Measurements from ENCODE around the gene MKNK1. TPM values are rescaled to one million over a fixed set of nuclear protein-coding genes. Genes with fewer than 3 reads are reported as not detected.

MKNK1 gene
- total RNA-seq, 6 experiments from 2014 or later, result 18.0 to 24.3 (median 22.3) TPM

DNA sequence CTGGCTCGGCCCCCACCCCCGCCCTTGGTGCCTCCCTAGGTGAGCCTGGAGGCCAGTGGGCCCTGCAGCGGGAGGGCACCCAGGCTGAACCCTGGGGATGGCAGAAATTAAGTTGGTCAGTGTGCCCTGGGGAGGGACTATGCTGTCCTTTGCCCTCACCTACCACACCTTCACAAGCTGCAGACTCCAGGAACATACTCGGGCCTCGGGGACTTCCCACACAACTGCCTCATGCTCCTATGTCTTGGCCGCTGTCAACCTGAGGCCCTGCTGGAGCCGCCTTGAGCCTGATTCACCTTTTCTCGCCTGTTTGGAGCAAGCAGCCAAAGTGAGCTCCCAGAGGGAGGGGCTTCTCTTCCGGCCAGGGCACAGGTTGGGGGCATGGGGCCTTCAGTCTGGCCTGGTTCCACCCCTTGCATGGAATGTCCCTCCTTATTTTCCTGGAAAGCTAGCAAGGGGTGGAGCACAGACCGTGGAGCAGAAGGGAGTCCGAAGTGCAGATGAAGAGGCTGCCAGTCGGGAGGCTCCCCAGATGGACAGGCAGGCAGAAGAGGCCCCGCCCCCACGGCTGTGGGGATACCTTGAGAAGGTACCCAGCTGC lies 77.3 kb downstream of the MKNK1 start:
- H3K36me3 Mint-ChIP-seq (ENCODE audit: low read depth), result no peaks in the 10 kb centered on the region
- no peaks in the 10 kb centered on the region for H3K9me3 Mint-ChIP-seq
- H3K4me1 Mint-ChIP-seq (ENCODE audit: low read depth), result peaks cover 12% of the 10 kb centered on the region
- H3K4me3 Mint-ChIP-seq, result no peak overlapping the region
- no peak for DNase-seq
- TF ChIP-seq CTCF (IDR thresholded peaks at IDR 0.05), result no peak
- H3K27ac Mint-ChIP-seq, result no peak overlapping the region
- H3K27me3 Mint-ChIP-seq (ENCODE audit: insufficient read depth), result peaks cover 31% of the 10 kb centered on the region

DNA sequence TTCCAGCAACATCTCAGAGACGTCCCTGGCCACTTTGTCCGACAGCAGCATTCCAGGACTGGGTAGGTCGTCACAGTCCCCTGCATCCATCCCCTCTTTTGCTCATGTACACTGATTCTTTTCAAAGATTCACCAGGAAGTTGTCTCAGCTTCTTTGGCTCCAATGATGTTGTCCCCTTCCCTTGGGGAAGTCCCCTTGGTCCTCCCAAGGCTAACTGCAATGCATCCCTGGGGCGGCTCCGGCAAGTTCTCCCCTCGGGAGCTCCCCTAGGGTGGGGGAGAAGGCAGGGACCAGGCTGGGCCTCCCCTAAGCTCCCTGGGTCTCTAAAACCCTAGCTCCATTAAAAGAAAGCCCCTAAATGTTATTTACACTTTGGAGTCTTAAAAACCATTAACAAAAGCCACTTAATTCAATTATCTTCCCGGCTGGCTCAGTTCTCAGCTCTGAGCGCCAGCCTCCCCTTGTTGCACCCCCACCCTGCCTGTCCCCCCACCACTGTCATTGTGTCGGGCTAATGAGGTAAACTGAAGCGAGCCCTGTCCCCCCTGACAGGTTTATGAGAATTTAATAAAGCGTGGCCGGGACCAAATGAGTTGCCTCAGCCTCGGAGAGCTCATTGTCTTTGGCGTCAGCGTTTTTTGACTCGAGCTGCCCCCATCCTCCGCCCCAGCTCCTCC lies 77.9 kb downstream of the MKNK1 start:
- Mint-ChIP-seq H3K36me3 (ENCODE audit: low read depth) (no peaks in the 10 kb centered on the region), H3K4me1 (ENCODE audit: low read depth) (peaks cover 18% of the 10 kb centered on the region), H3K4me3 (no peak overlapping the region), H3K27ac (no peak overlapping the region), H3K9me3 (no peaks in the 10 kb centered on the region), H3K27me3 (ENCODE audit: insufficient read depth) (peaks cover 30% of the 10 kb centered on the region)
- no peak for TF ChIP-seq CTCF (IDR thresholded peaks at IDR 0.05)
- DNase-seq, result no peak

DNA sequence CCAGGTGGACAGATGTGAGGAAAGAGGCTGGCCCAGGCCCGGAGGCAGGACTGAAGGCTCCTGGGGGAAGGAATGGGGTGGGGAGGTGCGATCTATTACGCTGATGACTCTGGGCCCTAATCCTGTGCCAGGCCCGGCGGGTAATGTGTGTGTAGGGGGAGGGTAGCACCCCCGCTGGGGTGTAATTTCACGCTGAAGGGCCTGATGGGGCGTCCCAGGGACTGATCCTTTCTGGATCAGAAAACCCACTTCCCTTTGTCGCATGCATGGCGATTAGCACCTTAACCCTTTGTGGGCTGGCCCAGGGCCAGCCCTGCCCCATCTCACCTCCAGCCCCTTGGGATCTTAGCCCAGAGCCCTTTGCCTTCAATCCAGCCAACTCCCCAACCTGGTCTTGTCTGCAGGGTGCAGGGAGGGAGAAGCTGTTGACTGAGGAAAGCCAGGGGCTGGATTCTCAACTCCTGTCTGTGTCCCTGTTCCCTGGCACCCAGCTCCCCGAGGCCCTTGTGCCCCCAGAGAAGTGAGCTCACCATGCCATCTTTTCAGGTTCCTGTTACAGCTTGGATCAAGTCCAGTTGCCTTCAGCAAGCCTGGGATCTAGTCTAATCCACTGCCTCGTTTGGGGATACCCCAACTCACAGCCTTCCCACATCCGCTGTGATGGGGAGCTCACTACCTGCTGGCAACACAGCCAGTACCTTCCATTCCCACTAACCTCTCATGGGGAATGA lies 78.7 kb downstream of the MKNK1 start:
- DNase-seq, result no peak
- peaks cover 25% of the 10 kb centered on the region for H3K27me3 Mint-ChIP-seq (ENCODE audit: insufficient read depth)
- no peak overlapping the region for H3K4me3 Mint-ChIP-seq
- no peaks in the 10 kb centered on the region for H3K9me3 Mint-ChIP-seq
- H3K4me1 Mint-ChIP-seq (ENCODE audit: low read depth), result peaks cover 26% of the 10 kb centered on the region
- H3K36me3 Mint-ChIP-seq (ENCODE audit: low read depth), result no peaks in the 10 kb centered on the region
- TF ChIP-seq CTCF (IDR thresholded peaks at IDR 0.05), result no peak
- H3K27ac Mint-ChIP-seq, result no peak overlapping the region

- Mint-ChIP-seq H3K9me3 (no peaks in the 10 kb centered on the region), H3K36me3 (ENCODE audit: low read depth) (no peaks in the 10 kb centered on the region), H3K27ac (no peak overlapping the region), H3K4me1 (ENCODE audit: low read depth) (peaks cover 31% of the 10 kb centered on the region), H3K27me3 (ENCODE audit: insufficient read depth) (peaks cover 24% of the 10 kb centered on the region), H3K4me3 (no peak overlapping the region)
- no peak for TF ChIP-seq CTCF (IDR thresholded peaks at IDR 0.05)
- no peak for DNase-seq
Measured at GRCh38 chr1:46524843-46525242, 79.2 kb downstream of the MKNK1 start.

GRCh38 chr1:46523496-46524353 lies 80.3 kb downstream of the MKNK1 start:
- H3K36me3 Mint-ChIP-seq (ENCODE audit: low read depth), result no peaks in the 10 kb centered on the region
- peaks cover 42% of the 10 kb centered on the region for H3K4me1 Mint-ChIP-seq (ENCODE audit: low read depth)
- H3K4me3 Mint-ChIP-seq, result no peak overlapping the region
- no peak overlapping the region for H3K27ac Mint-ChIP-seq
- TF ChIP-seq CTCF (IDR thresholded peaks at IDR 0.05), result no peak
- DNase-seq, result no peak
- H3K27me3 Mint-ChIP-seq (ENCODE audit: insufficient read depth), result peaks cover 16% of the 10 kb centered on the region
- no peaks in the 10 kb centered on the region for H3K9me3 Mint-ChIP-seq
